Vagina (tissue), 2 donors: Measurements from ENCODE around the gene FSTL1. TPM values are rescaled to one million over a fixed set of nuclear protein-coding genes. Genes with fewer than 3 reads are reported as not detected.
A peak's percentile ranks its signal among the peaks of the same experiment; 100 is the strongest.

Experiments
- DNase-seq, 2 donors: peaks; one replicate each; pipeline ENCODE4 v3.0.0-alpha.2; 2017; ENCODE audit errors: extremely low spot score in 2 of 2
- H3K27ac ChIP-seq: fragments of 200-600 bp; sonication (generic); one replicate; pipeline ENCODE4 v1.5.1; 2019
- H3K27me3 ChIP-seq: fragments of 200-600 bp; sonication (generic); one replicate; pipeline ENCODE4 v1.5.1; 2019
- H3K36me3 ChIP-seq, 2 donors: fragments of 200-600 bp; sonication (generic); one replicate each; pipeline ENCODE4 v1.5.1; 2017 to 2019
- H3K4me1 ChIP-seq: fragments of 200-600 bp; sonication (generic); one replicate; pipeline ENCODE4 v1.5.1; 2019
- H3K4me3 ChIP-seq, 2 donors: fragments of 200-600 bp; sonication (generic); 1 replicate in 1 of 2; 2 replicates in 1 of 2; pipeline ENCODE4 v1.5.1; 2016 to 2019
- H3K9me3 ChIP-seq: fragments of 200-600 bp; sonication (generic); one replicate; pipeline ENCODE4 v1.5.1; 2019
- CTCF ChIP-seq, 3 experiments: fragments of 450-650 bp in 2 of 3; fragments of 200-600 bp in 1 of 3; sonication (generic) in 1 of 3; IDR thresholded peaks; one replicate each; pipeline ENCODE4 v1.5.1; 2017 to 2019; ENCODE audit warnings: antibody characterized with exemption in 3 of 3, mild to moderate bottlenecking in 2 of 3, moderate library complexity in 2 of 3
- POLR2A ChIP-seq, 2 donors: fragments of 450-650 bp; IDR thresholded peaks; one replicate each; pipeline ENCODE4 v1.6.1; 2017; ENCODE audit warnings: antibody characterized with exemption in 2 of 2, mild to moderate bottlenecking in 2 of 2, moderate library complexity in 2 of 2
- POLR2AphosphoS5 ChIP-seq, 2 donors: sonication (generic); formaldehyde crosslinking; IDR thresholded peaks; one replicate each; pipeline ENCODE4 v1.9.0; 2017; ENCODE audit warnings: antibody characterized with exemption in 2 of 2, mild to moderate bottlenecking in 2 of 2, low read depth in 1 of 2; ENCODE audit not compliant: insufficient read depth in 1 of 2
- intact Hi-C: fragments of 100-400 bp; cut with DNase I; formaldehyde crosslinking; loops from one replicate; pipeline ENCODE4 v1.15.1; 2023
- total RNA-seq: library from RNA; depleted of rRNA; stranded (reverse); fragments of >200 nt; gene quantifications from one replicate; pipeline ENCODE4 v1.2.3, GENCODE V29; 2016

The FSTL1 gene
- total RNA-seq, 1 donor from 2014 or later: 387 TPM

- Histone ChIP-seq H3K4me1 (peaks cover 25% of the 10 kb centered on the region), H3K36me3 (no peaks in the 10 kb centered on the region), H3K27me3 (no peaks in the 10 kb centered on the region), H3K4me3 (no peak overlapping the region), H3K9me3 (no peaks in the 10 kb centered on the region), H3K27ac (no peak overlapping the region)
- peak in 1 of 2 donors; percentile 62 for DNase-seq
- TF ChIP-seq CTCF (IDR thresholded peaks at IDR 0.05) (no peak), POLR2A (IDR thresholded peaks at IDR 0.05) (no peak), POLR2AphosphoS5 (IDR thresholded peaks at IDR 0.05; ENCODE audit: insufficient read depth in 1 of 2, low read depth in 1 of 2) (no peak)
- intact Hi-C loops: loop anchor here (5.0 kb wide), 1 partner anchor 39 kb away; no protein-coding TSS in a partner anchor
Observed at GRCh38 chr3:120452816-120453215, 2.0 kb upstream of the FSTL1 start.

GRCh38 chr3:120451806-120452205 lies 1.0 kb upstream of the FSTL1 start:
- H3K9me3 ChIP-seq: no peaks in the 10 kb centered on the region
- no peak for TF ChIP-seq POLR2A (IDR thresholded peaks at IDR 0.05)
- no peak for TF ChIP-seq CTCF (IDR thresholded peaks at IDR 0.05)
- no peak for TF ChIP-seq POLR2AphosphoS5 (IDR thresholded peaks at IDR 0.05; ENCODE audit: insufficient read depth in 1 of 2, low read depth in 1 of 2)
- H3K36me3 ChIP-seq: no peaks in the 10 kb centered on the region
- H3K27me3 ChIP-seq: no peaks in the 10 kb centered on the region
- DNase-seq: peak in 1 of 2 donors; percentile 87
- intact Hi-C loops: loop anchor here (5.0 kb wide), 1 partner anchor 40 kb away; no protein-coding TSS in a partner anchor
- H3K4me3 ChIP-seq: peak overlapping the region; percentile 63 to 65
- H3K27ac ChIP-seq: peak overlapping the region; percentile 86
- peaks cover 36% of the 10 kb centered on the region for H3K4me1 ChIP-seq

DNA sequence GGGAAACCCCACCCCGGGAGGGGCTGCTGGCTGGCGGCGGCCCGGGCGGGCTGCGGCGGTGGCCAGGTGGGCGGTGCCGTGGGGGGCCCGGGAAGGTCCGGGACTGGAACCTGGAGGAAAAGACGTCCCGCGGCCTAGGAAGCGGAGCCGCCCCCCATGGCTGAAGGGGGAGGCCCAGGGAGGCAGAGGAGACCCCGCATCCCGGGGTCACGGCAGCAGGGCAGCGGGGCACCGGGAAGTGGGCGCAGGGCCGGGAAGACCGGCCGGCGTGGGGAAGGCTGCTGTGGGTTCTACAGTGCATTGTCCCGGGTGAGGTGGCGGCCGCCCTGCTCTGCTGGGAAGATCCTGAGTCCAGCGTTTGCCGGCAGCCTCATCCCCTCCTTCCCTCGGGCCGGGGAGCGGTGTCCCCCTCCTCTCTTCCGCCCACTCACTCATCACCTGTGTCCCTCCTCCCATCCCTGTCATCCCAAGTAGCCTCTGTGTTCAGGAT lies 525 bp upstream of the FSTL1 start:
- Histone ChIP-seq H3K9me3 (no peaks in the 10 kb centered on the region), H3K27me3 (no peaks in the 10 kb centered on the region), H3K27ac (peak overlapping the region; percentile 86), H3K36me3 (no peaks in the 10 kb centered on the region), H3K4me1 (peaks cover 40% of the 10 kb centered on the region), H3K4me3 (peak overlapping the region; percentile 63 to 65)
- TF ChIP-seq POLR2A (IDR thresholded peaks at IDR 0.05): no peak
- TF ChIP-seq POLR2AphosphoS5 (IDR thresholded peaks at IDR 0.05; ENCODE audit: insufficient read depth in 1 of 2, low read depth in 1 of 2): no peak
- no peak for TF ChIP-seq CTCF (IDR thresholded peaks at IDR 0.05)
- peak in 1 of 2 donors; percentile 88 for DNase-seq
- intact Hi-C loops: loop anchor here (5.0 kb wide), 1 partner anchor 41 kb away; no protein-coding TSS in a partner anchor

- peak overlapping the region; percentile 63 to 65 for H3K4me3 ChIP-seq
- intact Hi-C loops: loop anchor here (5.0 kb wide), 1 partner anchor 42 kb away; no protein-coding TSS in a partner anchor
- peak in 1 of 2 donors; percentile 17 for TF ChIP-seq POLR2A (IDR thresholded peaks at IDR 0.05)
- no peak for TF ChIP-seq CTCF (IDR thresholded peaks at IDR 0.05)
- no peaks in the 10 kb centered on the region for H3K36me3 ChIP-seq
- no peaks in the 10 kb centered on the region for H3K9me3 ChIP-seq
- peak in 1 of 2 donors; percentile 87 for DNase-seq
- peaks cover 52% of the 10 kb centered on the region for H3K4me1 ChIP-seq
- H3K27me3 ChIP-seq: no peaks in the 10 kb centered on the region
- peak overlapping the region; percentile 86 for H3K27ac ChIP-seq
Observed at GRCh38 chr3:120449701-120450599, 842 bp downstream of the FSTL1 start.
